ENCODE data around the gene IWS1.

DNA sequence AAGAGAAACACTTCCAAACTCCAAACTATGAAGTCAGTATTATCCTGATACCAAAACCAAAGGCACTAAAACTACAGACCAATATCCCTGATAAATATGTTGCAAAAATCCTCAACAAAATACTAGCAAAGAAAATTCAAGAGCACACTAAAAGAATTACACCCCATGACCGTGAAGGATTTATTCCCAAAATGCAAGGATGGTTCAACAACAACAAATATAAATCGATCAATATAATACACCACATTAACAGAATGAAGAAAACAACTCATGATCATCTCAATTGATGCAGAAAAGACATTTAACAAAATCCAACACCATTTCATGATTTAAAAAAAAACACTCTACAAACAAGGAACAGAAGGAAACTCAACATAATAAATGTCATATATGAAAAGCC is 50.5 kb downstream of the IWS1 start:
- TF ChIP-seq, protein P1, sequence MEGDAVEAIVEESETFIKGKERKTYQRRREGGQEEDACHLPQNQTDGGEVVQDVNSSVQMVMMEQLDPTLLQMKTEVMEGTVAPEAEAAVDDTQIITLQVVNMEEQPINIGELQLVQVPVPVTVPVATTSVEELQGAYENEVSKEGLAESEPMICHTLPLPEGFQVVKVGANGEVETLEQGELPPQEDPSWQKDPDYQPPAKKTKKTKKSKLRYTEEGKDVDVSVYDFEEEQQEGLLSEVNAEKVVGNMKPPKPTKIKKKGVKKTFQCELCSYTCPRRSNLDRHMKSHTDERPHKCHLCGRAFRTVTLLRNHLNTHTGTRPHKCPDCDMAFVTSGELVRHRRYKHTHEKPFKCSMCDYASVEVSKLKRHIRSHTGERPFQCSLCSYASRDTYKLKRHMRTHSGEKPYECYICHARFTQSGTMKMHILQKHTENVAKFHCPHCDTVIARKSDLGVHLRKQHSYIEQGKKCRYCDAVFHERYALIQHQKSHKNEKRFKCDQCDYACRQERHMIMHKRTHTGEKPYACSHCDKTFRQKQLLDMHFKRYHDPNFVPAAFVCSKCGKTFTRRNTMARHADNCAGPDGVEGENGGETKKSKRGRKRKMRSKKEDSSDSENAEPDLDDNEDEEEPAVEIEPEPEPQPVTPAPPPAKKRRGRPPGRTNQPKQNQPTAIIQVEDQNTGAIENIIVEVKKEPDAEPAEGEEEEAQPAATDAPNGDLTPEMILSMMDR (conservative IDR thresholded peaks at IDR 0.05 in 1 of 2, IDR thresholded peaks at IDR 0.05 in 1 of 2; ENCODE audit: extremely low read depth in 1 of 2, insufficient read depth in 1 of 2, low read depth in 1 of 2, low read length in 2 of 2), result no peak
- no peak for TF ChIP-seq EZH2 (IDR thresholded peaks at IDR 0.05; ENCODE audit: borderline replicate concordance, low read length)
